LNCAP (cell line): ENCODE data around the gene OTOP3.

Source experiments
- CTCF ChIP-seq: fragments of 450-650 bp; IDR thresholded peaks from 2 replicates; pipeline ENCODE4 v1.5.1; 2017; ENCODE audit warnings: mild to moderate bottlenecking

OTOP3 gene

GRCh38 chr17:74935585-74936469, at the start of gene OTOP3:
Gene OTOP3, plus strand, starts transcription at chr17:74935898. Its CDS starts 24 bp downstream, at chr17:74935922.
- TF ChIP-seq CTCF: no peak

- no peak for TF ChIP-seq CTCF
Observed at GRCh38 chr17:74888469-74888868, 47.2 kb upstream of the OTOP3 start.

- no peak for TF ChIP-seq CTCF
Observed at GRCh38 chr17:74890554-74890953, 45.1 kb upstream of the OTOP3 start.

- TF ChIP-seq CTCF: no peak
Observed at GRCh38 chr17:74892013-74892841, 43.5 kb upstream of the OTOP3 start.

GRCh38 chr17:74892974-74893911, 42.5 kb upstream of the OTOP3 start, which contains the start of gene FADS6:
Gene FADS6, minus strand, starts transcription at chr17:74893633. Its CDS starts 38 bp downstream, at chr17:74893595.
- TF ChIP-seq CTCF: no peak

GRCh38 chr17:74893936-74894671, 41.6 kb upstream of the OTOP3 start:
- no peak for TF ChIP-seq CTCF
